WTC11 (cell line): Measurements from ENCODE around the gene AGBL5.

ENCODE experiments used
- NFE2L1 ChIP-seq: sonication (generic); formaldehyde crosslinking; IDR thresholded peaks from 2 replicates; pipeline ENCODE4 v1.8.1; 2023; ENCODE audit warnings: missing genetic modification reagents
- TF ChIP-seq, protein P1 (sequence below): sonication (generic); formaldehyde crosslinking; IDR thresholded peaks from 2 replicates; pipeline ENCODE4 v1.8.1; 2022; ENCODE audit warnings: missing genetic modification reagents, borderline replicate concordance
- TF ChIP-seq, protein P2 (sequence below): sonication (generic); formaldehyde crosslinking; IDR thresholded peaks from 2 replicates; pipeline ENCODE4 v1.8.1; 2023; ENCODE audit warnings: mild to moderate bottlenecking, missing genetic modification reagents, borderline replicate concordance

DNA sequence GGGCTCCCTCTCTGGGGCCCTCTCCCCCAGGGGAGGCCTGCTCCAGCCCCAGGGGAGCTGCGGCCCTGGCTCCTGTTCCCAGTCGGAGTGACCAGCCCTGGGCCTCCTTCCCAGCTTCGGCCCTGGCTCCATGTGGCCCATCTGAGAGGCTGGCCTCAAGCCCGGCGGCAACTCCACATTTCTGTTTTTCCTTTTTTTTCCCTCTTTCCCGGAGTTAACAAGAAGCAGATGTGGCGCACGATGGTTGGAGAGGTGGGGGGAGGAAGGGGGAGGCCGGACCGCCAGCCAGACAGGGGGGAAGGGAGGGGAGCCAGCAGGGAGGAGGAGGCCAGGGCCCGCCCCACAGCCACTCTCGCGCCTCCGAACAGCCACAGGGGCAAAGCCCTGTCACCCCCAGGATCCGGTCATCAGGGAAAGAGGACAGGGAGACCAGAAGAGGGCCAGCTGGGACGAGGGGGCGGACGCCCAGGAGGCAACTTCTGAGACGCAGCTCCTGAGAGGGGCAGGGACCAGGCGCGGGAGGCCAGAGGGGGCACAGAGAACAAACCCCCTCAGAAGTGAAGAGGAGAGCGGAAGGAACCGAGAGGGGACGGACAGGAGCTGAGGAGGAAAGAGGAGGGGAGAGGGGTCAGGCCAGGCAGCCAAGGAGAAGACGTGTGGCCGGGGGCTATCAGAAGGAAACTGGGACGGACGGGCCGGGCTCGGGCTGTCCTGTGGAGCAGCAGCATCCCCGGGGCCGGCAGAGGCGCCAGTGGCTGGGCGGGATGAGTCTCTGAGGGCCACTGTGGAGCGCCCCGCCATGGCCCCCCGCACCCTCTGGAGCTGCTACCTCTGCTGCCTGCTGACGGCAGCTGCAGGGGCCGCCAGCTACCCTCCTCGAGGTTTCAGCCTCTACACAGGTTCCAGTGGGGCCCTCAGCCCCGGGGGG, 27.1 kb downstream of the AGBL5 start, which contains the start of gene EMILIN1:
- TF ChIP-seq, protein P1, sequence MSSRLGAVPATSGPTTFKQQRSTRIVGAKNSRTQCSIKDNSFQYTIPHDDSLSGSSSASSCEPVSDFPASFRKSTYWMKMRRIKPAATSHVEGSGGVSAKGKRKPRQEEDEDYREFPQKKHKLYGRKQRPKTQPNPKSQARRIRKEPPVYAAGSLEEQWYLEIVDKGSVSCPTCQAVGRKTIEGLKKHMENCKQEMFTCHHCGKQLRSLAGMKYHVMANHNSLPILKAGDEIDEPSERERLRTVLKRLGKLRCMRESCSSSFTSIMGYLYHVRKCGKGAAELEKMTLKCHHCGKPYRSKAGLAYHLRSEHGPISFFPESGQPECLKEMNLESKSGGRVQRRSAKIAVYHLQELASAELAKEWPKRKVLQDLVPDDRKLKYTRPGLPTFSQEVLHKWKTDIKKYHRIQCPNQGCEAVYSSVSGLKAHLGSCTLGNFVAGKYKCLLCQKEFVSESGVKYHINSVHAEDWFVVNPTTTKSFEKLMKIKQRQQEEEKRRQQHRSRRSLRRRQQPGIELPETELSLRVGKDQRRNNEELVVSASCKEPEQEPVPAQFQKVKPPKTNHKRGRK, result no peak
- no peak for TF ChIP-seq NFE2L1
- TF ChIP-seq, protein P2, sequence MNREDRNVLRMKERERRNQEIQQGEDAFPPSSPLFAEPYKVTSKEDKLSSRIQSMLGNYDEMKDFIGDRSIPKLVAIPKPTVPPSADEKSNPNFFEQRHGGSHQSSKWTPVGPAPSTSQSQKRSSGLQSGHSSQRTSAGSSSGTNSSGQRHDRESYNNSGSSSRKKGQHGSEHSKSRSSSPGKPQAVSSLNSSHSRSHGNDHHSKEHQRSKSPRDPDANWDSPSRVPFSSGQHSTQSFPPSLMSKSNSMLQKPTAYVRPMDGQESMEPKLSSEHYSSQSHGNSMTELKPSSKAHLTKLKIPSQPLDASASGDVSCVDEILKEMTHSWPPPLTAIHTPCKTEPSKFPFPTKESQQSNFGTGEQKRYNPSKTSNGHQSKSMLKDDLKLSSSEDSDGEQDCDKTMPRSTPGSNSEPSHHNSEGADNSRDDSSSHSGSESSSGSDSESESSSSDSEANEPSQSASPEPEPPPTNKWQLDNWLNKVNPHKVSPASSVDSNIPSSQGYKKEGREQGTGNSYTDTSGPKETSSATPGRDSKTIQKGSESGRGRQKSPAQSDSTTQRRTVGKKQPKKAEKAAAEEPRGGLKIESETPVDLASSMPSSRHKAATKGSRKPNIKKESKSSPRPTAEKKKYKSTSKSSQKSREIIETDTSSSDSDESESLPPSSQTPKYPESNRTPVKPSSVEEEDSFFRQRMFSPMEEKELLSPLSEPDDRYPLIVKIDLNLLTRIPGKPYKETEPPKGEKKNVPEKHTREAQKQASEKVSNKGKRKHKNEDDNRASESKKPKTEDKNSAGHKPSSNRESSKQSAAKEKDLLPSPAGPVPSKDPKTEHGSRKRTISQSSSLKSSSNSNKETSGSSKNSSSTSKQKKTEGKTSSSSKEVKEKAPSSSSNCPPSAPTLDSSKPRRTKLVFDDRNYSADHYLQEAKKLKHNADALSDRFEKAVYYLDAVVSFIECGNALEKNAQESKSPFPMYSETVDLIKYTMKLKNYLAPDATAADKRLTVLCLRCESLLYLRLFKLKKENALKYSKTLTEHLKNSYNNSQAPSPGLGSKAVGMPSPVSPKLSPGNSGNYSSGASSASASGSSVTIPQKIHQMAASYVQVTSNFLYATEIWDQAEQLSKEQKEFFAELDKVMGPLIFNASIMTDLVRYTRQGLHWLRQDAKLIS (CRISPR knock-in tag), result no peak
